NCI-H1930 (cell line): ENCODE measurements around the gene P4HA1.

Experiments used
- DNase-seq, 2 experiments: peaks; one replicate each; lab custom pipeline; 2025; lab: John Stamatoyannopoulos, UW

The P4HA1 gene

GRCh38 chr10:73094986-73095480 is 1.6 kb downstream of the P4HA1 start:
- DNase-seq: no peak

GRCh38 chr10:73093922-73094850 is 2.5 kb downstream of the P4HA1 start:
- no peak for DNase-seq

GRCh38 chr10:73092830-73093229 is 3.8 kb downstream of the P4HA1 start:
- no peak for DNase-seq

DNA sequence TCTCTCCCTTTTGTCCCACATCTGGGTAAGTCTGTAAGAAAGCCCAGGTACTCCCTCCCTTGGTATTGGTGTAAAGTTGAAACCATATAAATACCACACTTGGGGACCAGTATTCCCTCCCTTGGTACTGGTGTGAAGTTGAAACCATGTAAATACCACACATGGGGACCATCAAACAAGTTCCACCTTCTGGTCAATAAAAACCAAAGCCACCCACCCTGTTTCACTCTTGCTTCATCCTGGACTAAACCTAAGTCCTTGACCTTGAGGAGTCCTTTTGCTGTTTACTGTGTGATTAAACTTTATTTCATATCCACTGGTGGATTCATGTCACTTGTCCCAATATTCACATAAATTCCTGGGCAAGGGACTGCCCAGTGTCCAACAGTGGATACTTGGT is 8.4 kb downstream of the P4HA1 start:
- DNase-seq: no peak

GRCh38 chr10:73086816-73087215 is 9.8 kb downstream of the P4HA1 start:
- no peak for DNase-seq

DNA sequence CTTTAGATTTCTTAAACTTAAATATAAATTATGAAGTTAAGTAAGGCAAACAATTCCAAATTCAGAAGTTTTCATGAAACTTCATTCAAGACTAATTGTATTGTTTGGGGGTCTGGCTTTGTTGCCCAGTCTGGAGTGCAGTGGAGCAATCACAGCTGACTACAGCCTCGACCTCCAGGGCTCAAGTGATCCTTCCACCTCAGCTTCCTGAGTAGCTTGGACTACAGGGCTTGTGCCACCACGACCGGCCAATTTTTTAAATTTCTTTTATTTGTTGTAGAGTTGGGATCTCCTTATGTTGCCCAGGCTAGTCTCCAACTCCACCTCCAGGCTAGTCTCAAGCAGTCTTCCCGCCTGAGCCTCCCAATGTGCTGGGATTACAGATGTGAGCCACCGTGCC is 12.5 kb downstream of the P4HA1 start:
- no peak for DNase-seq

- DNase-seq: no peak
Observed at GRCh38 chr10:73083221-73083620, 13.4 kb downstream of the P4HA1 start.

DNA sequence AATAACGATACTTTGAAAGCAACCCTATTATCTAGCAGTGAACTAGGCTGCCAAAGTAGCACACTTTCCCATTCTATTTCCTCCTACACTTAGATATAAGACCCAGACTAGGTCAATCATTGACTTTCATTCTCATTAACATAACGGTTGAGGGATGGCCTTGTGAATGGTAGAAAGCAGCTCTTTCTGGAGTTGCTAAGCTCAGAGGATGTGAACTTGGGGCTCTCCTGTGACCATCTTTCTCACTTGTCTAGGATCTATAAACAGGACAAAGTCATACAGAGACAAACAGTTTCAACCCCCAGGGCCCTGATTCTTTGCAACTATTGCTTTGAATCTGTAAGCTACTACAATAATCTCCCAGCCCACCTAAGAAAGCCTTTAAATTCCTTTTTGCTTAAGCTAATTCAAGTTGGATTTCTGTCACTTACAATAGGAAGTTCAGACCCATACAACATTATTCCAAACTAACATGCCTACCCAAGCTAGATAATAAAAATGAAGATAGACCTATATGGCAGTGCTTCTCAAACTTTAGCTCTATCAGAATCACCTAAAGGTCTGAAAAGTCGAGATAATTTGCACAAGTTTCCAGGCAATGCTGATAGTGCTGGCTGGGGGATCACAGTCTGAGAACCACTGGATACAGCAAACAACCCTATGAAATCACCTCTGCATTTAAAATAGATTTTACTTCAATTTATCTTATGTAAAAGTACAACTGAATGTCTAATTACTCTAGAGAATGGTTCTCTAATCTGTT is 16.7 kb downstream of the P4HA1 start:
- no peak for DNase-seq

DNA sequence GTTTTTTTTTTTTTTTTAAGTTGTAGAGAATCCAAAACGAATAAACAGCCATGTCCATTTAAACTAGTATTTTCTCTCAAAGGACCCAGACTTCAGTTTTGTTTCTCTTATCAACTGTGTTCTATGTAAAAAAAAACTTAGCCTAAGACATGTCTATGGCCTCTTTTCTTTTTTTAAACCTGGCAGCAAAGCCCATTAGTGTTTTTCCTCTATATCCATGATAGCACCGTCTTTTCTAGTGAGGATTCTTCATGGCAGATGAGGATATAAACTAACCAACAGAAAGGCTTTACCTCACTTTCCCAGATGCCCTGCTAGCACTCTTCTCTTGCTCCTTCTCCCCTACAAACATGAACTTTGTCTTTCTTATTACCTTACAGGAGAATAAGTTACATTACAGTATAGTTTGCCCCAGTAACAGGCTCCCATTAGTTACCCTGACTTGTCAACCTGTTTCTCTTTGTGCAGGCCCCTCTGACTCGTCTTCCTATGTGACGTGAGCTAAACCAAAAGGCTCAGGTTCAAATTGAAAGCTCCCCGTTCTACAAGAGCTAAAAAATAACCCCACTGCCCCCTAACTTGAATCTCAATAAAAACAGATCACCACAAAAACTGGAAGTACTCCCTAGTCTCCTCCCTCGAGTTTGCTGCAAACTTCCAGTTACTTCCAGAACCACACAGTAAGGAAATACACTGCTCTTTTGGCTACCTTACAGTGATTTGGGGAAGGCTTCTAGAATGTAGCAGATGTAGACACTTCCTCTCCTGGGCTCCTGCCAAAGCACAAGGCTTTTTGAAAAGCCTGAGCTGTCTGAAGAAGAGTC is 20.1 kb downstream of the P4HA1 start:
- no peak for DNase-seq

- no peak for DNase-seq
Observed at GRCh38 chr10:73075829-73076228, 20.8 kb downstream of the P4HA1 start.

- DNase-seq: no peak
Observed at GRCh38 chr10:73073627-73074026, 23.0 kb downstream of the P4HA1 start.

DNA sequence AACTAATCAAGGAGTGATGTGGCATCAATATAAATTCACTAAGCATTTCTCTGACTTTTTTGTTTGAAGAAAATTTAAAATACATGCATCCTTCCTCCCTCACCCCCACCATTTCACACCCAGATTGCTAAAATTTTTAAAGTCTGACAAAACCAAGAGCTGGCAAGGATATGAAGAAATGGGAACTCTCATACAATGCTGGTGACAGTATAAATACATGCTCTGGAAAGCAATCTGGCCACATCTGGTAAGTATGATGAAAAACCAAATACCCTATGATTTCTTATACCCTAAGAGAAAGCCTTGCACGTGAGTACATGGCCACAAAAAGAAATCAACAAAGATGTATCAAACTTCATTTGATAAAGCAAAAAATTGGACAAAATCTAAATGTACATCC is 31.2 kb downstream of the P4HA1 start:
- DNase-seq: no peak

GRCh38 chr10:73061743-73062142 is 34.9 kb downstream of the P4HA1 start:
- DNase-seq: no peak

DNA sequence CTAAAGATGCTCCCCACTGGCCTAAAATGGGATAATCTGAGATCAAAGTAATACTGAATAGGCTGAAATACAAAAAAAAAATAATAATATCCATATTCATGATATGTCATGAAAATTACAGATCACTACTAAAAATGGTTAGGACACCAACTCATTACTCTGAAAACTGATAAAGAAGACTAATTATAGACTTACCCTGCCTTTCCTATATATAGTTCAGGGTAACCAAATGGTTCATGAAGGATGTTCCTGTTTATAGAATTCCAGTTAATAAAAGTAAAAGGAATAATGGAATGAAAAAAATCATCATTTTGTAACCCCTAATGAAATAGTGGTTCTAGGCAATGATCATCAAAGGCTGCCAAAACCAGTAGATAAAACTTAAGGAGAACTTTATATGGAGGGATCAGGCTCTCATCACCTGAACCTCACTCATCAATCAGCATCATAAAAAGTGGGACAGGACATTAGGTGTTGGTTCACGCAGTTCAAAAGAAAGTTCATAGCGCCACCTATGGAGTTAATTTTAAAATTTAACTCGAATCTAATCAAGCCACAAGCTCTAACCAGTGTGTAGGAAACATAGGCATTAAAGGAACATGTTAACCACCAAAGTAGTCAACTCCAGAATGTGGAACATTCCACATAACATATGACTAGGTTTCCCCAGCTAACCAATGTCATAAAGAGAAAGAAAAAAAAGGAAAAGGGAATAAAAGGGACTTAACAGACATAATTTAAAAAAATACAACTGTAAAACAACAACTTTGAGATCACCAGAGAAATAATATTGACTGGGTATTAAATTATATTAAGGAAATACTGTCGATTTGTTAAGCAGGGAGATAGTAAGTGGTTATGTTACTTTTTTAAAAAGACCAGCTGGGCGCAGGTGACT is 35.7 kb downstream of the P4HA1 start:
- DNase-seq: no peak

- DNase-seq: no peak
Observed at GRCh38 chr10:73060173-73060572, 36.5 kb downstream of the P4HA1 start.

- no peak for DNase-seq
Observed at GRCh38 chr10:73058057-73058591, 38.5 kb downstream of the P4HA1 start.

- DNase-seq: no peak
Observed at GRCh38 chr10:73054286-73054685, 42.4 kb downstream of the P4HA1 start.

- DNase-seq: no peak
Observed at GRCh38 chr10:73053275-73053674, 43.4 kb downstream of the P4HA1 start.

DNA sequence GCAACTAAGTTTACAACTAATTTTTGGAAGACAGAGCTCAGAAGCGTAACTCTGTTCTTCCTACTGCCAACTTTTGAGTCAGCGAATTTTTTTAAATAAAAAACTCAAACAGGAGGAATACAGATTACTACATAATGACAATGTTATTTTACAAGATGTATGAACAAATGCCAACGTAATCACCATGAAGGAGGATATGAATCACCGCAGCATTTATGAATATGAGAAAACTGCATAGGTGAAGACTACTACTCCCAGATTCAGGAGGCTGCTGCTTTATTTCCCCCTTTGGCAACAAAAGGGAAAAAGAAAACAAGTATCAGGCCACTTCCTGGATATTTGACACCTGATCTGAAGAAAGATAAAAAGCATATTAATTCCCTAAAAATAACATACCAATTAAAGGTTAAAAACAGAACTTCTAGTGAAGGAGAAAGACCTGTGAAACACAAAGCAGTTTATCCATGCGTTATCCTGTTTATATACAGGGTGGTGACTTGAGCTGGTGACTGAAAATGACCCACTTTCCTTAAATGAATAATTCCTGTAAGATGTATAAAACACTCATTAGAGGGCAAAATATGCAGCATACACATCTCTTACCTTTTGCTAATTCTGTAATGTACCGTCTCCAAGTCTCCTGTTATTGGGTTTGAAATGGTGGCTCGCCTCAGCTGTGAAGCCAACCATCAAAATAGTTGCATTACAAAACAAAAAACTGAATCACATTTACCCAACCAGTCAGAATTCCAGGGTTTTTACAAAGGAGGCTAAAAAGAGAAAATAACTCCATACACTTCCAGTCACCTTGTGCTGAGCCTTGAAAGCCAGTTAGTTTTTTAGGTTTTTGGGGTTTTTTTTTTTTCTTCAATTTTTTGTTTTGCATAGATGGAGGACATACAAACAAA is 52.0 kb downstream of the P4HA1 start:
- DNase-seq: no peak
